GM21526 (cell line): ENCODE measurements around the gene CAVIN1.
"Not testable (repeated sequence)": the region's sequence is repeated elsewhere in the genome, so short reads cannot be mapped to it uniquely, and the experiment has no call there.

ENCODE experiments used
- ATAC-seq: cut with Tn5 transposase; IDR thresholded peaks from one replicate; pipeline ENCODE4 v1.9.1; 2021; ENCODE audit warnings: moderate library complexity; ENCODE audit not compliant: unreplicated experiment, low FRiP score

CAVIN1 gene

DNA sequence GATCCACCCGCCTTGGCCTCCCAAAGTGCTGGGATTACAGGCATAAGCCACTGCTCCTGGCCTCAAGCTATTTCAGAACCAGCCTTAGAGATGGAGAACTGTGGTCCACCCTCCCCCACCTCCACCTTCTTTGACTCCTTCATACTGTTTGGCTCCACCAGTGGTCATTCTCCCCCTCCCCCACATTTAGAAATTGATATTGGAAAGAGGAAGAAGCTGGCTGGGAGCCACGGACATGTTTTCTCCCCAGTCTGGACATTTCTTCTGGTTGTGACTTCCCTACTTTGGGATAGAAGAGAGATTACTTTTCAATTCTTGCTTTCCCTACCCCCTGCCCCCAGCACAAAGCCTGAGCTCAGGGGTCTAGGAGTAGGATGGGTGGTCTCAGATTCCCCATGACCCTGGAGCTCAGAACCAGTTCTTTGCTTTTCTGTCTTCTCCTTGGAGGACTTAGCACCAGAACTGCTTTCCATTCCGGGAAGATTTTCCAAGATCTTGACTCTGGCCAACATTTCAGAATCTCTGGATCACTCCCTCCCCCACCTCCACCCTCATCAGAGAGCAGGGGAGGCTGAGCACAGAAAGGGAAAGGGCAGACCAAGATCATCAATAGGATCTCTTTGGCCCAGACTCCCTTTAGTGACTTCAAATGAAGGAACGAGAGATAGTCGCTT is 16.3 kb downstream of the CAVIN1 start:
- no peak for ATAC-seq

DNA sequence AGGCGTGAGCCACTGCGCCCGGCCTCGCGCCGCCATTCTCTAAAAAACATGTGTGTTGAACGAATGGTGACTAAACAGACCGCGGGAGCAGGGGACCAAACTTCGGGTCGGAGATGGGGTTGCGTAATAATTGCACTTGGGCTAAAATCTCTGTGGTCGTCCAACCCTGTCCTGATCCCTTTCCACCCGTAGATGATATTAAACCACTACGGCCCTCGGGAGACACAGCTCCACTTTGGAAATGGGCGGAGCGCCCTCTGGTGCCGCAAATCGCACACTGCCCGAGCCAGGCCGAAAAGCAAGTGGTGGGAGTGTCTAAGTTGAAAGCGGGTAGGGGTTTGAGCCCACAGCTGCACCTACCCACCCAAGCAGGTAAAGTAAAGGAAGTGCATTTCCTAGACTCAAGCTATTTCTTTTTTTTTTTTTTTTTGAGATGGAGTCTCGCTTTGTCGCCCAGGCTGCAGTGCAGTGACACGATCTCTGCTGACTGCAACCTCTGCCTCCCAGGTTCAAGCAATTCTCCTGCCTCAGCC is 17.0 kb downstream of the CAVIN1 start:
- ATAC-seq, result no peak

DNA sequence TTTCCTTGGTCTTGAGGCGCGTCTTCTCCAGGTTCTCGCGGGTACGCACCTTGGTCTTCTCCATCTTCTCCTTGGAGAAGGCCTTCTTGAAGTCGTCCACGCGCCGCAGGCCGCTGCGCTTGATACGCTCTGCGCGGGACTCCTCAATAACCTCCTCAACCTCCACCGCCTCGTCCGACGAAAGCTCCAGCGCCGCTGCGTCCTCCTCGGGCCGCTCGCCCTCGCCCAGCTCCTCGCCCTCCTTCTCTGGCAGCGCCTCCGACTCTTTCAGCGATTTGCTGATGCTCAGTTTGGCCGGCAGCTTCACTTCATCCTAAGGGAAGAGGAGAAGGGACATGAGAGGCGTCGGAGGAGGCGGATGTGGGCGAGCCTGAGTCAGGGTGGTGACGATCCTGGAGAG is 18.0 kb downstream of the CAVIN1 start:
- no peak for ATAC-seq

DNA sequence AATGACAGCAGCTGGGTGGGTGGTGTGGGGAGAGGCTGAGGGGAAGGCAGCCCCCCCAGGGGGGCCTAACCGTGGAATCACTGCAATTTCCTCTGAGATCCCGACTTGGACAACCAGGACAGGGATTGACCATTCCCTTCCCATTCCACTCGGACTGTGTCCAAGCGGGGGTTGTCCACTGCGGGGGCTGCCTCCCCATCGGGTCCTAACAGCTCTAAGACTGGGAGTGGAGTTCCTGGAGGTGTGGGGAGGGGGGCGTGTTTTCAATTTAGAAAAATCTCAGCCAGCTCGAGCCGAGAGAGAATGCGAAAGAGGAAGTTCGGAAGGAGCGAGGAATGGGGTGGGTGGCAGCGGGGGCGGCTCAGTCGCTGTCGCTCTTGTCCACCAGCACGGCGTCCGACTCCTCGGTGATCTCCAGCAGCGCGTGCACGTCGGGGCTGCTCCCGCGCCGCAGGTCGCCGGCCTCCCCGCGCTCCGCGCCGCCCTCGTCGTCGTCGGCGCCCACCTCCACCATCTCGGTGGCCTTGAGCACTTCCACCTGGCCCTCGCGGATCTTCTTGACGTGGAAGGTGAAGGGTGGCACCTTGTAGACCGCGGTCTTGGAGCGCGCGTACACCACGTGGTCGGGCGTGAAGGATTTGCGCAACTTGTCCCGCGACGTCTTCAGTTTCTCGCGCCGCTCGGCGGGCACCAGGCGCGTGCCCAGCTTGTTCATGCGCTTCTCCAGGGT is 18.6 kb downstream of the CAVIN1 start:
- ATAC-seq, result no peak

DNA sequence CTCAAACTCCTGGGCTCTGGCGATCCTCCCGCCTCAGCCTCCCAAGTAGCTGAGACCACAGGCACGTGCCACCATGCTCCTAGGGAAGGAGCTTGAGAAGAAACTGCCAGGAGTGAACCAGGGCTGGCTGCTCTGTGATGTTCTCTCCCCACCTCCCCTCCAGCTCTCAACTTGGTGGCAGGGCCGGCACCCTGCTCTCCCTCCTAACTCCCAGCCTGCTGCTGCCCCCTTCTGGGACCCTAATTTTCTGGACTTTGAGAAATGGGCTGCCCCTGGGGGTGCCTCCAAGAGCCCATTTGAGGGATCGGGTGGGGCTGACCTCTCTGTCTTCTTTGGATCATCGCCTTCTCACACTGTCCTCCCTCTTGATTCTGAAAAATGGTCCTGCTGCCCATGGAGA is 19.9 kb downstream of the CAVIN1 start:
- no peak for ATAC-seq

DNA sequence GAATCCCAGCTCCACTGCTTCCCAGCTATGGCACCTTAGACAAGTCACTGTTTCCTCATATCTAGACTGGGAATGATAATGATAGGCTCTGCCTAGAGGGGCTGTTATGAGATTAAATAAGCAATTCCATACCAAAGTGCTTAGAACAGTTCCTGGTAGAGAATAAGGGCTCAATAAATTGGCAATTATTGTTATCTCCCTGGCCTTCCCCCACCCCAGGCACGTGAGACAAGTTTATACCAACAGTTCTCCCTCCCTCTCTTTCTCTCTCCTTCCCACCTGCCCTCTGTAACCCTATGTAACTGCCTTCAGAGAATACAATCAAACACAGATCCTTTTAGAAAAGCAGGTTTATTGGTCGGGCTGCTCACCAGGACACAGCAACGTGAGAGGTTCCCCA is 20.9 kb downstream of the CAVIN1 start:
- ATAC-seq, result no peak

DNA sequence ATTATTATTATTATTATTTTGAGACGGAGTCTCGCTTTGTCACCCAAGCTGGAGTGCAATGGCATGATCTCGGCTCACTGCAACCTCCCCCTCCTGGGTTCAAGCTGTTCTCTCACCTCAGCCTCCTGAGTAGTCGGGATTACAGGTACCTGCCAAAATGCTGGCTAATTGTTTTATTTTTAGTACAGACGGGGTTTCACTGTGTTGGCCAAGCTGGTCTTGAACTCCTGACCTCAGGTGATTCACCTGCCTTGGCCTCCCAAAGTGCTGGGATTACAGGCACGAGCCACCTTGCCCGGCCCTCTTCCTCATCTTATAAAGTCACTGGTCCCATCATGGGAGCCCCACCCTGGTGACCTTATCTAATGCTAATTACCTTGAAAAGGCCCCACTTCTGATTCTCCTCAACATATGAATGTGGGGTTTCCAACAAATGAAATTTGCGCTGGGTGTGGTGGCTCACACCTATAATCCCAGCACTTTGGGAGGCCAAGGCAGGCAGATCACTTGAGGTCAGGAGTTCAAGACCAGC is 22.1 kb downstream of the CAVIN1 start:
- ATAC-seq, result not testable (repeated sequence)

DNA sequence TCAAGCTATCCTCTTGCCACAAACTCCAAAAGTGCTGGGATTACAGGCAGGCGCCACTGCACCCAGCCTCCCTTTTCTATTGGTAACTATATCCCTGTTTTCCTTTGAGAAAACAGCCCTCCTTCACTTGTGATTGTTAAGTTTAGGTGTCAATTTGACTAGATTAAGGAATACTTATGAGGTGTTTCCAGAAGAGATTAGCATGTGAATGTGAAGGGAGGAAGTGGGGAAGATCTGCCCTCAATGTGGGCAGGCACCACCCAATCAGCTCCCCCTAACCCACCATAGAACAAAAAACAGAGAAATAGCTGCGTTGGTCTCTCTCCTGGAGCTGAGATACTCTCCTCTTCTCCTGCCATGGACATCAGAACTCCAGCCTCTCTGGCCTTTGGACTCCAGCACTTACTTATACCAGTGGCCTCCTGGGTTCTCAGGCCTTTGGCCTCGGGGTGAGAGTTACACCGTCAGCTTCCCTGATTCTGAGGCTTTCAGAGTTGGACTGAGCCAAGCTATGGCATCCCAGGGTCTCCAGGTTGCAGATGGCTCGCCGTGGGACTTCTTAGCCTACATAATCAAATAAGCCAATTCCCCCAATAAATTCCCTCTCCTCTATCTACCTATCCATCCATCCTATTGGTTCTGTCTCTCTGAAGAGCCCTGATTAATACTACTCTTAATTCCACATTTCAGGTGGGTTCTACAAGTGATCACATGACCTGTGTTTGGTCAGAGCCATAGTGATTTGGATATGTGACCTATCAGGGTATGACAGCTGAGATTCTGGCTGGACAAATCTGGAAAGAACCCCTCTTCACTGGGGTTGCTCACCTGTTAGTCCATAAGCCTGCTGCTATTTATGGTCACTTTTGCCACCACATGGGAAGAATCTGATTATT is 22.9 kb downstream of the CAVIN1 start:
- ATAC-seq, result no peak

DNA sequence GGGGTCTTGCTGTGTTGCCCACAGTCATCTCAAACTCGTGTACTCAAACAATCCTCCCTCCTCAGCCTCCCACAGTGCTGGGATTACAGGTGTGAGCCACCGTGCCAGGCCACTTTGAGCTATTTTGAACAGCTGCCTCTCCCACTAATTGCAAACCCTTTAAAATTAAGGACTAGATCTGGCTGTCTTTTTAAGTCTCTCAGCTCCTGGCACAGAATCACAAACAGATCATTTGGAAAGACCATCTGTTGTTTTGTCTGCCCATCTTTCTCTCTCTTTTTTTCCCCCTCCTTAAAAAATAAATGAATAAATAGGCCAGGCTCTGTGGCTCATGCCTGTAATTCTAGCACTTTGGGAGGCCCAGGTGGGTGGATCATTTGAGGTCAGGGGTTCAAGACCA is 23.9 kb downstream of the CAVIN1 start:
- ATAC-seq, result no peak

DNA sequence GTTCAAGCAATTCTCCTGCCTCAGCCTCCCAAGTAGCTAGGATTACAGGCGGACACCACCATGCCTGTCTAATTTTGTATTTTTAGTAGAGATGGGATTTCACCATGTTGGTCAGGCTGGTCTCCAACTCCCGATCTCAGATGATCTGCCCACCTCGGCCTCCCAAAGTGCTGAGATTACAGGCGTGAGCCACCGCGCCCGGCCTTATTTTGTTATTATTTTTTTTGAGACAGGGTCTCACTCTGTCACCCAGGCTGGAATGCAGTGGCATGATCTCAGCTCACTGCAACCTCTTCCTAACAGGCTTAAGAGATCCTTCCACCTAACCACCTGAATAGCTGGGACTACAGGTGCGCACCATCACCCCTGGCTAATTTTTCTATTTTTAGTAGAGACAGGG is 27.5 kb downstream of the CAVIN1 start:
- not testable (repeated sequence) for ATAC-seq

DNA sequence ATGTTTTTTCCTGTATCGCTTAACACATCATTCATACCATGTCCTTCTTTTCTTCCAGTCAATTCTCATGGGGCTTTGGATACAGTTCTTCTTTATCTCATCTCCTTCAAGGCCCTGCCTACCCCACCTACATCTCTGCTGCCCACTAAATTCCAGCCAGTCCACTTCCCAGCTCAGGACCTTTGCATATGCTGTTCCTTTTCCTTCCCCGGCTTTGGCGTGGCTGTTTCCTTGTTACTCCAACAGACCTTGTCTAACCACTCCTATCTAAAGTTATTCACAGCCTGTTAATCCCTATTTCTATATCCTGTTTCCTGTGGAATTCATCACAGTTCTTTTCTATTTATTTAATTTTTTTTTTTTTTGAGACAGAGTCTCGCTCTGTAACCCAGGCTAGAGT is 28.2 kb downstream of the CAVIN1 start:
- no peak for ATAC-seq

DNA sequence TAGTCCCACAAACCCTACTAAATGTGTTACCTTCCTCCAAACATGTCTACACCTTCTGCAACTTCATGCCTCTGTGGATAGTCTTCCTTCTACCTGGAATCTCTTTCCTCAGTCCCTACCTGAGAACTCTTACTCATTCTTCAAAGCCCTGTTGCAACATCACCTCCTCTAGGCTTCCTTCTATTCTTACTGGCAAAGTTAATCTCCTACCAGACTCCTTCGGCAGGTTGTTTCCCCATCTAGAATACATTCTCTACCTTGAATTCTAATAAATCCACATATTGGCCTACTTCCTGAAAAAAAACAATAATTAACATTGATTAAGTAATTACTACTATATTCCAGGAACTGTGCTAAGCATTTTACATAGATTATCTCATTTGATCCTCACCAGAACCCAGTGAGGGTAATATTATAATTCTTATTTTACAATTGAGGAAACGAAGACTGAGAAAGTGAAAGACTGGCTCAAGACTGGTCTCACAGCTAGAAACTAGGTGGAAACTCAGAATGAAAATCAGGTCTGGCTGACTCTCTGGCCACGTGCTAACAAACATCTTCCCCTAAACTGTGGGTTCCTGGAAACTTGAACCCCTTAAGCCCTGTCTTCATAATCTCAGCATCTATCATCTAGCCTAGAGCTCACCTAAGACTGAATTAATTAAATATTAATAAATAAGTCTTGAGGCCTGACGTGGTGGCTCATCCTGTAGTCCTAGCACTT is 30.2 kb downstream of the CAVIN1 start:
- ATAC-seq, result no peak

DNA sequence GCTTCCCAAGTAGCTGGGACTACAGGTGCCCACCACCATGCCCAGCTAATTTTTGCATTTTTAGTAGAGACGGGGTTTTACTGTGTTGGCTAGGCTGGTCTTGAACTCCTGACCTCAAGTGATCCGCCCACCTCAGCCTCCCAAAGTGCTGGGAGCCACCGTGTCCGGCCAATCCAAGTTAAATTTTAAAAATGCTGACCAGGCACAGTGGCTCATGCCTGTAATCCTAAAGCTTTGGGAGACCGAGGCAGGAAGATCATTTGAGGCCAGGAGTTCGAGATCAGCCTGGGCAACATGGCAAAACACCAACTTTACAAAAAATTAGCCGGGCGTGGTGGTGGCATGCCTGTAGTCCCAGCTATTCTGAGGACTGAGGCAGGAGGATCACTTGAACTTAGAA is 31.6 kb downstream of the CAVIN1 start:
- ATAC-seq, result not testable (repeated sequence)

DNA sequence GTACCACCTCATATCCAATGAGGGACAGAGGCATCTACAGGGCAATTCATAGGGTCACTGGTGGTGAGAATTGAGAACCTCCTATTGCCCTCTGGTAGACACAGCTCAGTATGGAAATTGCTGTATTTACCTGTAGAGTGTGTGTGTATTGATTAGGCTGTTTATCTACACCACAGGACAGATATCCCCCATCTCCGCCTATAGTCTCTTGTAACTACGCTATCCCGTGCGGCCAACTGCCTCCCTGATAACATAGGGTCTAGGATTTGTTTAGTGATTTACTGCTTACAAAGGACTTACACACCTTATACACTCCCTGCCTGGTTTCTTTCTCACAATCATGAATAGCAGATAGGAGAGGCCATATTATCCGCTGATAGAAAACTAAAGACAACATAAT is 33.2 kb downstream of the CAVIN1 start:
- no peak for ATAC-seq

DNA sequence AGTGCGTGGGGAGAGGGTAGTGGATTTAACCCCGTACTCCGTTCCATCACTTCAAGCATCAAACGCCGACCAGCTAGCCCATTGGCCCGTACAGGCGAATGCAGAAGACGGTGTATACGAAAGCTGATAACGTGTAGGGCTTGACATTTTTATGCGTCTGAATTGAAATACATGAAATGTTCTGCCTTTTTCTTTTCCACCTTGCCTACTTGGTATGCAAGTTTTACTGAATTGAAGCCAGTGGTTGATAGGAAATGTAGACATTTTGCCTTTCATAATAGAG is 34.0 kb downstream of the CAVIN1 start:
- peak; percentile 22 for ATAC-seq

DNA sequence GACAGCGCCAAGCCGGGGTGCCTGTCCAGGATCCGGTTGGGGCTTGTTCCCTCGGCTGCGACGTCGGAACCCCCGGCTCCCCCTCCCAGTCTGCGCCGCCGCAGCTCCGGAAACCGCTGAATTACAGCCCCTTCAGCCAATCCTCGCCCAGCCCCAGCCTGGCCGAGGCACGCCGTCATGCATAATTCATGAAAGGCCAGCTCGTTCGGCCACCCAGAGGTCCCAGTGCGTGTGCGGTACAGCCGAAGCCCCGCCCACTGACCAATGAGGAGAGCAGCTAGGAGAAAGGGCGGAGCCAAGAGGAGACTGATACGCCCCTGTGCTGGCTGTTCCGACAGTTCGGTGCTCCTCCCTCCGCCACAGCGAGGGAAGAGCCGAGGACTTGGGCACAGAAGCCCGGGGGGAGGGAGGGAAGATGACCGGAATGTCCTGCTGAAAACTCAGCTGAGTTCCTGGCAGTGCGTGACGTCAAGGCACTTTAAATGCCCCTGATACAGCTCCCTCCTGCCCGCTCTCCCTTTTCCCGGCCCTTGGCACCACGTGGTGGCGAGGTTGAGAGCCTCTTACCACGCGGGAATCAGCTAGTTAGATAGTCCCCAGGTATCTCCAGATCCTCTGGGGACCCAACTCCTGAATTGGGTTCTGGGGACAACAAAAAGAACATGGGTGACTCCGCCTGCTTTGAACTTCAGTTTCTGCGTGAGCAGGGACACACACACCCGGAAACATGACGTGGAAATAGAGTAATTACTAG is 34.5 kb downstream of the CAVIN1 start, which contains the start of gene STAT3:
Gene STAT3, minus strand, starts transcription at position 62 of the 754 bp plus-strand sequence. CDS start 39,926 bp downstream, outside the sequence.
- ATAC-seq, result peak; percentile 78

DNA sequence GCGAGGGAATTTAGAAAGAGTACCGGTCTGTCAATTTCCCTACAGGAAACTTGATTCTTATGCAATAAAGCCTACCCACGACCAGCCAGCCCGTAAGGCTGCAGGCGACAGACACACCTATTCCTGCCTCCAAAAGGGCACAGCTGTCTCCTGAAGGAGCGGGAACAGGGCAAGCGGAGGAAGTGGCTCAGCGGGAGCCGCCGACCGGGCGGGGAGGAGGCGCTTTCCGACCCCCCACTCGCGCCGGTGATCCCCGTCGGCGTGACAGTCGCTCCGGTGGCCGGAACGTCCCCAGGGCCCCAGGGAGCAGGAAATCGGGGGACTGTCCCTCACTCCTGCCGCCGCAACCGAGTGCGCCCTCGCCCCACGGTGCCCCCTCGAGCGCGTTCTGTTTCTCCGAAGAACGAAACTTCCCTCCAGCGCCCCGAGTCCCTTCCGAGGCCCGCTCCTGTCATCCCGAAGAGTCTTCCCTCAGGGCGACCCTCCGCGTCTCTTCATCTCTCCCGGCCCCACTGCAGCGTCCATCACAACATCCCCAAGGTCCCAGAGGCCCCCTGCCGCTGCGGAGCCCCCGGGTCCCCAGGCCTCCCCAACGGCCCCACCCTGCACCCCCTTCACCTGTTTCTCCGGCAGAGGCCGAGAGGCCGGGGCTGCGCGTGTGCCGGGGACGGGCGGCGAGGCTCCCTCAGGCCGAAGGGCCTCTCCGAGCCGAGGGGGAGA is 35.2 kb downstream of the CAVIN1 start:
- peak; percentile 7 for ATAC-seq

DNA sequence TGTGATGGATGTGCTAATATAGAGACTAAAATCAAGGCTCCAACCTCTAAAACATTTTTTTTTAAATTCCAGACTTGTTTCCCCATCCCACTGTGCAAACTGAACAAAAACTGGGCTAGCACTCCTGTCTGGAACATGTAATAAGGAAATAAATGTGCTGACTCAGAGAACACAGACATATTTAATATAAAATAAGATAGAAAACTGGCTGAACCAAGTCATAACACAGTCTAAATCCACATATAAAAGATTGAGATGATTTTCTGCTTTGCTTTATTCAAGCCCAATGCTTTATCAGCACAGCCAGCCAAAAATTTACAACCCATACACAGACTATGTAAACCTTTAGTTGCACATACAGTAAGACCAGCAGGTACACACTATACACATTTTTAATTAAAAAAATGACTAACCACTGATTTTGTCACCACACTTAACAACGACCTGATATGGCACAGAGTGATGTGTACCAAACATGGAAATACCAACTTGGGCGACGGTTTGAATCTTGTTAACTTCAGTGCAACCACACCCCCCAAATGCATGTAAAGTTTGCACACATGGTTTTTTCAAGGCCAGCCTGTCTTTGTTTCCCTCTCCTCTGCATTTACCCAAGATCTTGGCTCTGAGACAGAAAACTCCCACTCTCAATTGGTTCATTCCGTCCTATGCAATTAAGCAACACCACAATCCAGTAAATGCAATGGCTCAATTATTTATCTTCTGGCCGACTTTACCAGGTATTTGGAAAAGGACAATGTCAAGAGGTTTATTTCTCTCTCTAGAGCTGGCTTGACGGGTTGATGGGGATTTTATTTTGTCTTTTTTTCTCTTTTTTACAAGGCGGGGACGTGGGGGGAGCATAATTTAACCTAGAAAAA is 36.0 kb downstream of the CAVIN1 start:
- ATAC-seq, result no peak
